Measurements from ENCODE around the gene CREB1. TPM values are rescaled to one million over a fixed set of nuclear protein-coding genes. Genes with fewer than 3 reads are reported as not detected.

Gene CREB1
- total and polyA plus RNA-seq, 9 of the 15 experiments (the other 6 are each of a cell fraction or from before 2014, with no cell fraction given) = 8.9 to 51.3 (median 19.5) TPM

DNA sequence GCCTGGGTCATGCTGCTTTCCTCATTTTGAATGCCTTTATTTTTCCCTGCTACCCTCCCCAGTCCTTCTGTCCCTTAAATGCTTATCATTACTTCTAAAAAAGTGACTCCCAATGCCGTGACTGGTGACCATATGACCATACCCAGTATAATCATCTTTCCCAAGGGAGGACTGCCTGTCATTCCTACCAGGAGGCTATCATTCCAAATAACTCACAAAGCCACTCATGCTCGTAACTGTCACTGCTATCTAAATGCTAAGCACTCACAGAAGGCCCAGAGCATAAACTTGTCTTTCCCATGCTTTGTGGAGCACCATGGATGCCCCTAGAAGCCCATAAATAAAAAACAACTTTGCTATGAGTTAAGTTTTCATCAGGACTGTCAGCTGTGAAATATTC is 38.7 kb upstream of the CREB1 start:
- no peak overlapping the region for H3K4me2 ChIP-seq (ENCODE audit: insufficient read depth, low read length)
- H3K9me3 ChIP-seq (replicated peaks; ENCODE audit: control insufficient read depth, insufficient read depth, low read depth, low read length) = no peaks in the 10 kb centered on the region
- POLR2A ChIA-PET = no interaction called here
- no peaks in the 10 kb centered on the region for H3K36me3 ChIP-seq (ENCODE audit: control insufficient read depth, insufficient read depth, low read length)
- H3K79me2 ChIP-seq (ENCODE audit: control insufficient read depth, insufficient read depth, low read length) = no peaks in the 10 kb centered on the region
- peaks cover 0 to 17% of the 10 kb centered on the region in 2 experiments; a peak in 3 of 5 replicates for H3K4me1 ChIP-seq (replicated peaks in 1 of 2; ENCODE audit: control insufficient read depth in 2 of 2, insufficient read depth in 2 of 2, low read length in 2 of 2)
- no peaks in the 10 kb centered on the region for H4K20me1 ChIP-seq (replicated peaks; ENCODE audit: control insufficient read depth, insufficient read depth, low read length)
- TF ChIP-seq, protein P1, sequence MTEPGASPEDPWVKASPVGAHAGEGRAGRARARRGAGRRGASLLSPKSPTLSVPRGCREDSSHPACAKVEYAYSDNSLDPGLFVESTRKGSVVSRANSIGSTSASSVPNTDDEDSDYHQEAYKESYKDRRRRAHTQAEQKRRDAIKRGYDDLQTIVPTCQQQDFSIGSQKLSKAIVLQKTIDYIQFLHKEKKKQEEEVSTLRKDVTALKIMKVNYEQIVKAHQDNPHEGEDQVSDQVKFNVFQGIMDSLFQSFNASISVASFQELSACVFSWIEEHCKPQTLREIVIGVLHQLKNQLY (CRISPR knock-in tag; conservative IDR thresholded peaks at IDR 0.05) = no peak
- TF ChIP-seq, protein P2, sequence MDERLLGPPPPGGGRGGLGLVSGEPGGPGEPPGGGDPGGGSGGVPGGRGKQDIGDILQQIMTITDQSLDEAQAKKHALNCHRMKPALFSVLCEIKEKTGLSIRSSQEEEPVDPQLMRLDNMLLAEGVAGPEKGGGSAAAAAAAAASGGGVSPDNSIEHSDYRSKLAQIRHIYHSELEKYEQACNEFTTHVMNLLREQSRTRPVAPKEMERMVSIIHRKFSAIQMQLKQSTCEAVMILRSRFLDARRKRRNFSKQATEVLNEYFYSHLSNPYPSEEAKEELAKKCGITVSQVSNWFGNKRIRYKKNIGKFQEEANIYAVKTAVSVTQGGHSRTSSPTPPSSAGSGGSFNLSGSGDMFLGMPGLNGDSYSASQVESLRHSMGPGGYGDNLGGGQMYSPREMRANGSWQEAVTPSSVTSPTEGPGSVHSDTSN (CRISPR knock-in tag; IDR thresholded peaks at IDR 0.05; ENCODE audit: low read depth) = no peak
- TF ChIP-seq, protein P2 (tag; conservative IDR thresholded peaks at IDR 0.05; ENCODE audit: low read depth) = peak; percentile 46; the same call in 1 of the 2 replicates
- H3K27me3 ChIP-seq (ENCODE audit: control insufficient read depth in 2 of 2, insufficient read depth in 2 of 2, low read length in 2 of 2) = no peaks in the 10 kb centered on the region
- no TSS peak for BruUV-seq (replicated peaks)
- H3K27ac ChIP-seq (ENCODE audit: extremely low read depth, low read depth, low read length) = no peak overlapping the region
- DNase-seq (ENCODE audit: extremely low read depth in 1 of 4, low spot score in 3 of 4) (no peak), FAIRE-seq (no peak), ATAC-seq (no peak)
- H3K9ac ChIP-seq (ENCODE audit: insufficient read depth in 1 of 2, low read depth in 2 of 2, low read length in 2 of 2) = no peak overlapping the region
- intact Hi-C loops (cut with micrococcal nuclease) (loop anchor here (10.0 kb wide), 1 partner anchor 134 kb away; the partner anchor contains the start of gene METTL21A), in situ Hi-C loops (cut with MboI) (no loop called here)
- no peaks in the 10 kb centered on the region for H3K9me1 ChIP-seq (ENCODE audit: control insufficient read depth, insufficient read depth, low read length)
- no peak overlapping the region for H3K4me3 ChIP-seq
- peak overlapping the region; percentile 28; the same call in 1 of the 2 replicates for H2AFZ ChIP-seq (ENCODE audit: low read depth, low read length)
- 33% methylated on average over 2 of the region's 2 CpGs for WGBS (ENCODE audit: insufficient coverage, low coverage, missing lambda C conversion rate)
- CTCF ChIA-PET (ENCODE audit: low intra/inter-chr PET ratio) = no interaction called here

All from K562 (cell line).